ENCODE results near the gene IL9.

The IL9 gene

DNA sequence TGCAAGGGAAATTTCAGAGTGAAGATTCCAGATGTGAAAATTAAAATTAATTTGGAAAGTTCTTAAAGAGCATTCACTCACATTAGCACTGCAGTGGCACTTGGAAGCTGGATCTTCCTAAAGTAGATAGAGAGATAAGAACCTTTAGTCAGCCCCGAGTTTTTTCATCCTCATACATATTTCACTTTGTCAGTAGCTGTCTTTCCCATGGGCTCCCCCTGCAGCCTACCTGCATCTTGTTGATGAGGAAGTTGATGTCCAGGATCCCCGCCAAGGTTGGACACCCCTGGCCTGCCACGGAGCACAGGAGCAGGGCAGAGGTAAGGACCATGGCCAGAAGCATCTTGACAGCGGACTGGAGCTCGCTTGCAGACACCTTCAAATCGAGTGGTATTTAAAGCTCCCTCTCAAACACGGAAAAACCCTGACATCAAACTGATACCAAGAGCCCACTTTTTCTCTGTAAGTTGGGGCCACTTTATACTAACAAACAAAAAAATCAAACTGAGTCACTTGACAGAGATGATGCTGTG lies at the start of gene IL9:
Gene IL9, minus strand, starts transcription at position 368 of the 533 bp plus-strand sequence. Its CDS starts 25 bp downstream, at position 343.
- no peak for TF ChIP-seq SUZ12 (IDR thresholded peaks at IDR 0.05)
- no peak for TF ChIP-seq CTBP1 (IDR thresholded peaks at IDR 0.05; ENCODE audit: borderline replicate concordance)
- no peak for TF ChIP-seq BHLHE40 (IDR thresholded peaks at IDR 0.05; ENCODE audit: borderline replicate concordance)
- TF ChIP-seq PKNOX1 (IDR thresholded peaks at IDR 0.05): no peak
- no peak for TF ChIP-seq NFRKB (IDR thresholded peaks at IDR 0.05)
- TF ChIP-seq FOXA1 (IDR thresholded peaks at IDR 0.05): no peak
- no peak for TF ChIP-seq HDGF (IDR thresholded peaks at IDR 0.05; ENCODE audit: borderline replicate concordance)
- TF ChIP-seq TARDBP (IDR thresholded peaks at IDR 0.05): no peak
- TF ChIP-seq FOXK2 (IDR thresholded peaks at IDR 0.05): no peak
- TF ChIP-seq L3MBTL2 (conservative IDR thresholded peaks at IDR 0.05): no peak
- no peak for TF ChIP-seq FOXM1 (IDR thresholded peaks at IDR 0.05; ENCODE audit: borderline replicate concordance)
- no peak for DNase-seq (ENCODE audit: extremely low spot score)
- POLR2A ChIA-PET: no interaction called here
- CTCF ChIA-PET: interaction anchor here (1.7 kb wide), 1 partner anchor 187 kb away, joined by 4 read pairs; no protein-coding TSS in a partner anchor

GRCh38 chr5:135944967-135945560 lies 49.4 kb upstream of the IL9 start:
- ChIA-PET CTCF (interaction anchor here (0.6 to 1.0 kb wide), 4 partner anchors 13 to 142 kb away, joined by 3 read pairs; no protein-coding TSS in a partner anchor), POLR2A (no interaction called here)
- DNase-seq (ENCODE audit: extremely low spot score): peak; percentile 46
- TF ChIP-seq FOXK2 (IDR thresholded peaks at IDR 0.05): no peak

DNA sequence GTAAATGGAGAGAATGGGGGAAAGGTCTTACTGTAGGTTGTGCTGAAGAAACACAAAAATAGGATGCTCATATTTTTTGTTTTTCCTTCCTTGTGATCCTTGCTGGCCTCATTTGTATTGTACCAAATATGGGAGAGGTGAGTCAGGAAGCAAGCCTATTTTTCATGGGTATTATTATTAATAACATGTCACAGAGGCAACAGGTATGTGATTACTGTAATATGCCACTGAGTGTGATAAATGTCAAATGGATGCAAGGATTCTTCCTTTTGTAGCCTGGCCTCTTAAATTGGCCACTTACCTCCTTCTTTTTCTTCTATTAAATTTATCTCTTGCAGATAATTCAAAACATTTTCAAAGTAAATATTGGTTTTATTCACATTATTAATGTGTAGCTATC lies 48.9 kb upstream of the IL9 start:
- POLR2A ChIA-PET: no interaction called here
- CTCF ChIA-PET: interaction anchor here (0.6 to 1.0 kb wide), 4 partner anchors 12 to 142 kb away, joined by 3 read pairs; no protein-coding TSS in a partner anchor
- TF ChIP-seq HDGF (IDR thresholded peaks at IDR 0.05; ENCODE audit: borderline replicate concordance): no peak
- TF ChIP-seq SP1 (IDR thresholded peaks at IDR 0.05): no peak
- no peak for TF ChIP-seq BHLHE40 (IDR thresholded peaks at IDR 0.05; ENCODE audit: borderline replicate concordance)
- no peak for TF ChIP-seq FOXA1 (IDR thresholded peaks at IDR 0.05)
- TF ChIP-seq PKNOX1 (IDR thresholded peaks at IDR 0.05): no peak
- no peak for TF ChIP-seq FOXM1 (IDR thresholded peaks at IDR 0.05; ENCODE audit: borderline replicate concordance)
- no peak for TF ChIP-seq L3MBTL2 (conservative IDR thresholded peaks at IDR 0.05)
- no peak for TF ChIP-seq TARDBP (IDR thresholded peaks at IDR 0.05)

DNA sequence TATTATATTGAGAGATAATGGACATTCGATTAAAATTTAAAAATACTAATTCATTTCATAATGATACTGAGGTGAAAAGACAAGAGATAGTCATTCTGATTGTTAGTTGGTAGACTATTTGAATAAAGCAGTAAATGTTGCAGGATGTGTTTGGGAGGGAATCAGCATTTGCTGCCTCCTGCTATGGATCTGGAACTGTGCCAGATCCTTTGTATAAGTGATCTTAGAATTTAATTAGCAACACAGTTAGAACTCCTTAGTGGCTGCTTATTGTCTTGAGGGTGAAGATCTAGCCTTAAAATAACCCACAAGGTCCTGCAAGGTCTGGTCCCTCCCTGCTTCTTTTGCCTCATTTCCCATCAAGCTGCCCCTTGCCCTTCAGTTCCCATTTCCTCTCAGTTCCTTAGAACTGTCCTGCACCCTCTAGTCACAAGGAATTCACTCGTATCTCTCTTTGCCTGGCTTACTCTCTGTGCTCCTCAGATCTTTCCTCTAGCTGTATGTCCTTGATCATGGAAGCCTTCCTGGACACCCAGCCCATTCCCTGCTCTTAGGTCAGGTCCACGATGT lies 46.6 kb upstream of the IL9 start:
- POLR2A ChIA-PET: no interaction called here
- CTCF ChIA-PET: interaction anchor here (1.1 to 2.9 kb wide), 2 partner anchors 116 to 120 kb away, joined by 3 to 9 read pairs; no protein-coding TSS in a partner anchor
- no peak for TF ChIP-seq CTBP1 (IDR thresholded peaks at IDR 0.05; ENCODE audit: borderline replicate concordance)
- TF ChIP-seq HDGF (IDR thresholded peaks at IDR 0.05; ENCODE audit: borderline replicate concordance): no peak
- TF ChIP-seq ELF4 (IDR thresholded peaks at IDR 0.05): no peak
- no peak for TF ChIP-seq FOXK2 (IDR thresholded peaks at IDR 0.05)
- TF ChIP-seq ARNT (IDR thresholded peaks at IDR 0.05): no peak
- TF ChIP-seq FOXA1 (IDR thresholded peaks at IDR 0.05): no peak
- no peak for TF ChIP-seq BHLHE40 (IDR thresholded peaks at IDR 0.05; ENCODE audit: borderline replicate concordance)
- no peak for TF ChIP-seq TARDBP (IDR thresholded peaks at IDR 0.05)
- no peak for TF ChIP-seq L3MBTL2 (conservative IDR thresholded peaks at IDR 0.05)
- TF ChIP-seq SUZ12 (IDR thresholded peaks at IDR 0.05): no peak
- no peak for TF ChIP-seq FOXM1 (IDR thresholded peaks at IDR 0.05; ENCODE audit: borderline replicate concordance)
- no peak for DNase-seq (ENCODE audit: extremely low spot score)

More for the DNA sequence above, 48.9 kb upstream of the IL9 start:
- no peak for DNase-seq (ENCODE audit: extremely low spot score)

DNA sequence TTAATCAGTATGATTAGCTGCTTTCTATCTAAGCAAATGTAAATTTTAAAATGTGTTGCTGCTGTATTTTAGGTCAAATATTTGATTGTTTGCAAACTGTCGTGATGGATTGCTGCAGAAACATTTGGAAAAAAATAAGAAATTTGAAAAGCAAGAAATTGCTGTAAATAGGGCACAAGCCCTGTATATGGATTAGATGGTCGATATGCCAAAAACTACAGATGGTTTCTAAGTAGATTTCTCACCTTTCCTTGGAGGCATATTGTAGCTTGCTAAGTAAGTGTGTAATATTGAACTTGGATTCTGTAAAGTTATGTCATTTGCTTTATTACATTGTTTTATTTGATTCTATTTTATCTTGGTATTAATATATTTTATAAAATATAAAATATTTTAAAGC lies 46.1 kb upstream of the IL9 start:
- POLR2A ChIA-PET: no interaction called here
- CTCF ChIA-PET: interaction anchor here (1.1 to 2.9 kb wide), 2 partner anchors 116 to 120 kb away, joined by 3 to 9 read pairs; no protein-coding TSS in a partner anchor

More for the DNA sequence above, 46.1 kb upstream of the IL9 start:
- TF ChIP-seq SUZ12 (IDR thresholded peaks at IDR 0.05): no peak
- TF ChIP-seq ELF4 (IDR thresholded peaks at IDR 0.05): no peak
- no peak for TF ChIP-seq FOXK2 (IDR thresholded peaks at IDR 0.05)
- TF ChIP-seq FOXA1 (IDR thresholded peaks at IDR 0.05): no peak
- TF ChIP-seq HDGF (IDR thresholded peaks at IDR 0.05; ENCODE audit: borderline replicate concordance): no peak
- no peak for TF ChIP-seq SP1 (IDR thresholded peaks at IDR 0.05)
- no peak for TF ChIP-seq PKNOX1 (IDR thresholded peaks at IDR 0.05)
- TF ChIP-seq TARDBP (IDR thresholded peaks at IDR 0.05): no peak
- no peak for TF ChIP-seq LEF1 (IDR thresholded peaks at IDR 0.05; ENCODE audit: borderline replicate concordance)
- TF ChIP-seq L3MBTL2 (conservative IDR thresholded peaks at IDR 0.05): no peak
- no peak for TF ChIP-seq BHLHE40 (IDR thresholded peaks at IDR 0.05; ENCODE audit: borderline replicate concordance)
- TF ChIP-seq FOXM1 (IDR thresholded peaks at IDR 0.05; ENCODE audit: borderline replicate concordance): no peak
- TF ChIP-seq ZNF384 (IDR thresholded peaks at IDR 0.05): no peak
- no peak for TF ChIP-seq NFRKB (IDR thresholded peaks at IDR 0.05)
- TF ChIP-seq ARNT (IDR thresholded peaks at IDR 0.05): no peak
- no peak for TF ChIP-seq CTBP1 (IDR thresholded peaks at IDR 0.05; ENCODE audit: borderline replicate concordance)
- DNase-seq (ENCODE audit: extremely low spot score): no peak
